ENCODE results near the gene PSMD9. TPM values are rescaled to one million over a fixed set of nuclear protein-coding genes. Genes with fewer than 3 reads are reported as not detected.

The PSMD9 gene
- total and polyA plus RNA-seq, 10 donors = 29.6 to 62.6 (median 46.6) TPM

GRCh38 chr12:121937654-121938053, 49.1 kb downstream of the PSMD9 start:
- no peak for DNase-seq
- intact Hi-C loops (cut with DNase I; ENCODE audit: low total_unique reads) = no loop called here
- H3K36me3 ChIP-seq = peaks cover 0 to 14% (median 0%) of the 10 kb centered on the region in 6 donors

GRCh38 chr12:121939186-121939585, 50.6 kb downstream of the PSMD9 start:
- Histone ChIP-seq H3K27me3 (replicated peaks in 1 of 7) (no peaks in the 10 kb centered on the region), H3K4me3 (no peak overlapping the region), H3K27ac (no peak overlapping the region), H3K9me3 (peaks cover 0 to 4% (median 0%) of the 10 kb centered on the region in 8 donors), H3K36me3 (peaks cover 0 to 19% (median 0%) of the 10 kb centered on the region in 6 donors), H3K4me1 (no peaks in the 10 kb centered on the region)
- TF ChIP-seq POLR2A (IDR thresholded peaks at IDR 0.05) = no peak
- TF ChIP-seq POLR2AphosphoS5 (IDR thresholded peaks at IDR 0.05) = no peak
- TF ChIP-seq CTCF (IDR thresholded peaks at IDR 0.05 in 8 of 11, conservative IDR thresholded peaks at IDR 0.05 in 3 of 11) = no peak
- intact Hi-C loops (cut with DNase I; ENCODE audit: low total_unique reads) = no loop called here
- WGBS, 5 donors = 32 to 80% (median 58%) methylated on average over 6 to 7 of the region's 7 CpGs
- no peak for DNase-seq

More at GRCh38 chr12:121937654-121938053, 49.1 kb downstream of the PSMD9 start:
- no peak for TF ChIP-seq POLR2A (IDR thresholded peaks at IDR 0.05)
- no peak for TF ChIP-seq POLR2AphosphoS5 (IDR thresholded peaks at IDR 0.05)
- no peak for TF ChIP-seq CTCF (IDR thresholded peaks at IDR 0.05 in 8 of 11, conservative IDR thresholded peaks at IDR 0.05 in 3 of 11)
- Histone ChIP-seq H3K27ac (no peak overlapping the region), H3K27me3 (replicated peaks in 1 of 7) (no peaks in the 10 kb centered on the region), H3K4me3 (no peak overlapping the region), H3K4me1 (no peaks in the 10 kb centered on the region), H3K9me3 (peaks cover 0 to 4% (median 0%) of the 10 kb centered on the region in 8 donors)
- 77 to 90% (median 87%) methylated on average over 7 of the region's 7 CpGs for WGBS, 5 donors

- intact Hi-C loops (cut with DNase I; ENCODE audit: low total_unique reads) = no loop called here
- Histone ChIP-seq H3K9me3 (peaks cover 0 to 4% (median 0%) of the 10 kb centered on the region in 8 donors), H3K36me3 (peaks cover 0 to 13% (median 0%) of the 10 kb centered on the region in 6 donors), H3K27ac (no peak overlapping the region), H3K4me3 (no peak overlapping the region), H3K4me1 (no peaks in the 10 kb centered on the region), H3K27me3 (replicated peaks in 1 of 7) (no peaks in the 10 kb centered on the region)
- DNase-seq = no peak
- TF ChIP-seq POLR2A (IDR thresholded peaks at IDR 0.05) (no peak), CTCF (IDR thresholded peaks at IDR 0.05 in 8 of 11, conservative IDR thresholded peaks at IDR 0.05 in 3 of 11) (no peak), POLR2AphosphoS5 (IDR thresholded peaks at IDR 0.05) (no peak)
- 76 to 93% (median 90%) methylated on average over 4 of the region's 4 CpGs for WGBS, 5 donors
Observed at GRCh38 chr12:121939992-121940766, 51.6 kb downstream of the PSMD9 start.

GRCh38 chr12:121942145-121942718, 53.6 kb downstream of the PSMD9 start:
- intact Hi-C loops (cut with DNase I; ENCODE audit: low total_unique reads) = no loop called here
- 95 to 97% (median 96%) methylated on average over 14 to 15 of the region's 15 CpGs for WGBS, 5 donors
- Histone ChIP-seq H3K4me3 (no peak overlapping the region), H3K36me3 (peaks cover 0 to 9% (median 0%) of the 10 kb centered on the region in 6 donors), H3K4me1 (no peaks in the 10 kb centered on the region), H3K27me3 (replicated peaks in 1 of 7) (no peaks in the 10 kb centered on the region), H3K27ac (no peak overlapping the region), H3K9me3 (peaks cover 0 to under 1% (median 0%) of the 10 kb centered on the region in 8 donors)
- no peak for DNase-seq
- TF ChIP-seq POLR2AphosphoS5 (IDR thresholded peaks at IDR 0.05) = no peak
- TF ChIP-seq POLR2A (IDR thresholded peaks at IDR 0.05) = no peak
- no peak for TF ChIP-seq CTCF (IDR thresholded peaks at IDR 0.05 in 8 of 11, conservative IDR thresholded peaks at IDR 0.05 in 3 of 11)
